RWPE2 (cell line): ENCODE data around the gene NPM1.
A peak's percentile ranks its signal among the peaks of the same experiment; 100 is the strongest.

Source experiments
- ATAC-seq: fragments of 200-7000 bp; cut with Tn5 transposase; 3 replicates; pipeline ENCODE4 v1.9.1; 2021; ENCODE audit warnings: low read depth
- DNase-seq: peaks from one replicate; pipeline ENCODE4 v3.0.0-alpha.2; 2020; ENCODE audit warnings: low spot score
- H3K27ac ChIP-seq: fragments of 450-650 bp; 2 replicates; pipeline ENCODE4 v1.5.1; 2017; ENCODE audit warnings: mild to moderate bottlenecking; ENCODE audit not compliant: poor library complexity, severe bottlenecking
- H3K27me3 ChIP-seq: fragments of 250-450 bp; sonication (Bioruptor Pico); 2 replicates; pipeline ENCODE4 v1.5.1; 2021; ENCODE audit warnings: mild to moderate bottlenecking, moderate library complexity; ENCODE audit not compliant: insufficient read depth, poor library complexity, severe bottlenecking
- H3K36me3 ChIP-seq: fragments of 250-450 bp; sonication (Bioruptor Pico); 2 replicates; pipeline ENCODE4 v1.5.1; 2020; ENCODE audit warnings: low read depth, mild to moderate bottlenecking, moderate library complexity
- H3K4me1 ChIP-seq: fragments of 250-450 bp; sonication (Bioruptor Pico); 2 replicates; pipeline ENCODE4 v1.5.1; 2021; ENCODE audit warnings: mild to moderate bottlenecking, moderate library complexity; ENCODE audit not compliant: insufficient read depth, poor library complexity, severe bottlenecking
- H3K4me3 ChIP-seq: fragments of 250-450 bp; sonication (Bioruptor Pico); 2 replicates; pipeline ENCODE4 v1.5.1; 2021; ENCODE audit warnings: mild to moderate bottlenecking, moderate library complexity; ENCODE audit not compliant: severe bottlenecking
- H3K9me3 ChIP-seq: fragments of 250-450 bp; sonication (Bioruptor Pico); 2 replicates; pipeline ENCODE4 v1.5.1; 2021; ENCODE audit warnings: mild to moderate bottlenecking, moderate library complexity; ENCODE audit not compliant: severe bottlenecking
- CTCF ChIP-seq: fragments of 450-650 bp; IDR thresholded peaks from one replicate; pipeline ENCODE4 v1.5.1; 2017; ENCODE audit warnings: mild to moderate bottlenecking, moderate library complexity; ENCODE audit not compliant: poor library complexity, severe bottlenecking

The NPM1 gene

GRCh38 chr5:171453988-171454387, 66.3 kb downstream of the NPM1 start:
- Histone ChIP-seq H3K4me3 (no peak overlapping the region), H3K36me3 (no peaks in the 10 kb centered on the region), H3K9me3 (no peaks in the 10 kb centered on the region), H3K27ac (no peak overlapping the region), H3K27me3 (no peaks in the 10 kb centered on the region), H3K4me1 (no peaks in the 10 kb centered on the region)
- no peak for TF ChIP-seq CTCF
- no peak for DNase-seq
- no peak for ATAC-seq

- no peak for ATAC-seq
- H3K27me3 ChIP-seq = no peaks in the 10 kb centered on the region
- no peak for TF ChIP-seq CTCF
Measured at GRCh38 chr5:171454549-171454948, 66.9 kb downstream of the NPM1 start.

DNA sequence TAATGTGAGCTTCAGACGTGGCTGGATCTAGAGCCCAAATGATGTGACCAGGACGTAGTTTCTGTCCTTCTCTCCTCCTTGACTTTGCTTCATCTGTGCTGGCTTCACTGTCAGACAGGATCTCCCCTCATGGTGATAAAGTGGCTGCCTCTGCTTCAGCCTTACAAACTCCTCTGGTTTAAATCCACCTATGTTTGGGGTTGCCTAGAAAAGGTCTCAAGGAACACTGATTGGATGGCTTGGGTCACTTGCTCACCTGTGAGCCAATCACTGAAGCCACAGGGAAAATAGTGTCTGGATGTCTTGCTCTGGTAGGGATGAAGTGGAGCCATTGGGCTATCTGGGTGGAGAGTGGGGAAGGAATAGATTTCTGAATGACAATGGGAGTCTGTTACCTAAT, 67.9 kb downstream of the NPM1 start:
- ATAC-seq (no peak), DNase-seq (no peak)
- no peak for TF ChIP-seq CTCF
- Histone ChIP-seq H3K4me3 (no peak overlapping the region), H3K9me3 (no peaks in the 10 kb centered on the region), H3K4me1 (no peaks in the 10 kb centered on the region), H3K27me3 (no peaks in the 10 kb centered on the region), H3K36me3 (no peaks in the 10 kb centered on the region), H3K27ac (no peak overlapping the region)

More at GRCh38 chr5:171454549-171454948, 66.9 kb downstream of the NPM1 start:
- Histone ChIP-seq H3K4me1 (no peaks in the 10 kb centered on the region), H3K4me3 (no peak overlapping the region), H3K9me3 (no peaks in the 10 kb centered on the region), H3K36me3 (no peaks in the 10 kb centered on the region), H3K27ac (no peak overlapping the region)
- no peak for DNase-seq

DNA sequence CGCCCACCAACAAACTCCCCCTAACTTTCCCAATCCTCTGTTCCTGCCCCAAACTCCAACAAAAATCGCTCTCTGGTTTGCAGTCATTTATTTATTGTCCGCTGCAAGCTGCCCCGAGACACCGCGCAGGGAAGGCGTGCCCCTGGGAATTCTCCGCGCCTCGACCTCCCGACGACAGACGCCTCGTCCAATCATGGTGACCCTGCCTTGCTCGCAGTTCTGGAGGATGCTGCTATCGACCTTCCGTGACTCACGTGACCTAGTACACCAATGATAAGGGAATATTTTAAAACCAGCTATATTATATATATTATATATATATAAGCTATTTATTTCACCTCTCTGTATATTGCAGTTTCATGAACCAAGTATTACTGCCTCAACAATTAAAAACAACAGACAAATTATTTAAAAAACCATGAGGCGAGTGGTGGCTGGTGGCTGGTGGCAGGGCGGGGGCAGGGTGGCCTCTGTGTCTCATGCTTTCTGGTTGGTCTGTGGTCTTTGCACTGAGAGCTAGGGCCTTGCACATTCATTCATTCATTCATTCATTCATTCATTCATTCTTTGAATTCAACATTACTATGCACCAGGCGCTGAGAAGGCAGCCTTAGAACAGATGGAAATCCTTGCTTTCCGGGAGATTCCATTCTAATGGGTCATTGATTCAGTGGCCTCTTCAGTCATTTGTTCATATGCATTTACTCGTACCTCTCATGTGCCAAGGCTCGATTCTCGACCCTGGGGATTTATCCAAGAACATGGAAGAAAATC, 69.7 kb downstream of the NPM1 start:
- H3K4me3 ChIP-seq = no peak overlapping the region
- ATAC-seq (no peak), DNase-seq (peak; percentile 10)
- no peaks in the 10 kb centered on the region for H3K9me3 ChIP-seq
- H3K4me1 ChIP-seq = no peaks in the 10 kb centered on the region
- no peaks in the 10 kb centered on the region for H3K27me3 ChIP-seq
- H3K27ac ChIP-seq = no peak overlapping the region
- TF ChIP-seq CTCF = no peak
- H3K36me3 ChIP-seq = no peaks in the 10 kb centered on the region

DNA sequence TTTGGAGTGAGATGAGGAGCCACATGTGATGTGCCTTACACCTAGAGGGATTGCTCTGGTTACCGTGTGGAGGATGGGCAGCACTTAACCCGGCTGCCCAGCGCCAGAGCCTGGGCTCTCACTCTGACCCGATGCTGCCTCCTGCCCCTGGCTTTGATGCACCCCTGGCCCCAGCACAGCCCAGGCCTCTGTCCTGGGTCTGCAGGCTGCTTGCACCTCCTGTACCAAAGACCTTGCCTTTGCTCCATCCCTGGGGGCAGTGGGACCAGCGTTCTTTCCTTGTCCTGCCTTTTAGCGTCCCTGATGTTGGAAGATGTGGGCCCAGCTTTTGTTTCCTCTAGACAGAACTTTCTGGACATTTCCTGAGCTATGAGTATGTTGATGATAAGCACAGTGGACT, 72.2 kb downstream of the NPM1 start:
- no peak for ATAC-seq
- no peak for TF ChIP-seq CTCF
- H3K4me3 ChIP-seq = no peak overlapping the region

More for the DNA sequence above, 72.2 kb downstream of the NPM1 start:
- Histone ChIP-seq H3K36me3 (no peaks in the 10 kb centered on the region), H3K4me1 (no peaks in the 10 kb centered on the region), H3K27ac (no peak overlapping the region), H3K27me3 (no peaks in the 10 kb centered on the region), H3K9me3 (no peaks in the 10 kb centered on the region)
- peak; percentile 51 for DNase-seq
